Caco-2 (cell line): ENCODE measurements around the gene FOXP4. TPM values are rescaled to one million over a fixed set of nuclear protein-coding genes. Genes with fewer than 3 reads are reported as not detected.

ENCODE experiments used
- BruUV-seq: library from RNA; stranded (reverse); fragments of 400-500 nt; replicated peaks from 2 replicates; lab custom pipeline; 2021; lab: Mats Ljungman, UMichigan
- CTCF ChIA-PET: fragments of 300-600 bp; sonication (Branson Sonifier 250); formaldehyde crosslinking; loops from one replicate; lab custom pipeline; 2022; ENCODE audit warnings: antibody characterized with exemption; lab: Charles Lee
- POLR2A ChIA-PET: fragments of 300-600 bp; sonication (Branson Sonifier 250); formaldehyde crosslinking; loops from one replicate; lab custom pipeline; 2022; ENCODE audit warnings: antibody characterized with exemption; lab: Charles Lee
- DNase-seq, 2 experiments: peaks; one replicate each; pipeline versions ENCODE4 v3.0.0 to v3.0.0-alpha.2; 2020 to 2022
- H3K27me3 ChIP-seq: replicated peaks from 2 replicates; pipeline ENCODE4 v1.6.0; 2011; ENCODE audit warnings: low read length; ENCODE audit not compliant: control insufficient read depth, insufficient read depth
- H3K36me3 ChIP-seq: 2 replicates; pipeline ENCODE4 v1.5.1; 2011; ENCODE audit warnings: low read length; ENCODE audit not compliant: control insufficient read depth, insufficient read depth
- H3K4me1 ChIP-seq: fragments of 250-450 bp; sonication (Bioruptor Pico); 2 replicates; pipeline ENCODE4 v1.5.1; 2020; ENCODE audit warnings: mild to moderate bottlenecking
- H3K4me3 ChIP-seq: 2 replicates; pipeline ENCODE4 v1.5.1; 2011; ENCODE audit warnings: low read depth, mild to moderate bottlenecking, control low read depth, low read length
- H3K9me3 ChIP-seq: fragments of 250-450 bp; sonication (Bioruptor Pico); 2 replicates; pipeline ENCODE4 v1.5.1; 2020; ENCODE audit warnings: mild to moderate bottlenecking, moderate library complexity
- H3K27ac Mint-ChIP-seq: one replicate; pipeline ENCODE4 v1.8.0; 2022; ENCODE audit warnings: mixed read lengths; ENCODE audit not compliant: unreplicated experiment
- H3K27me3 Mint-ChIP-seq: one replicate; pipeline ENCODE4 v1.8.0; 2022; ENCODE audit warnings: mixed read lengths; ENCODE audit not compliant: insufficient read depth, unreplicated experiment
- H3K36me3 Mint-ChIP-seq: one replicate; pipeline ENCODE4 v1.8.0; 2022; ENCODE audit warnings: mild to moderate bottlenecking, mixed read lengths; ENCODE audit not compliant: insufficient read depth, unreplicated experiment
- H3K4me1 Mint-ChIP-seq: one replicate; pipeline ENCODE4 v1.8.0; 2022; ENCODE audit warnings: low read depth, mixed read lengths; ENCODE audit not compliant: unreplicated experiment
- H3K4me3 Mint-ChIP-seq: one replicate; pipeline ENCODE4 v1.8.0; 2022; ENCODE audit warnings: mild to moderate bottlenecking, moderate library complexity, mixed read lengths; ENCODE audit not compliant: unreplicated experiment
- H3K9me3 Mint-ChIP-seq: one replicate; pipeline ENCODE4 v1.8.0; 2022; ENCODE audit warnings: mixed read lengths; ENCODE audit not compliant: unreplicated experiment
- CTCF ChIP-seq, 2 experiments: fragments of 200-600 bp in 1 of 2; IDR thresholded peaks; 1 replicate in 1 of 2; 2 replicates in 1 of 2; pipeline versions ENCODE4 v1.5.1 to v1.8.0; 2011 to 2022; ENCODE audit warnings: antibody characterized with exemption in 1 of 2, control low read depth in 1 of 2, inconsistent platforms in 1 of 2, low read depth in 1 of 2, low read length in 1 of 2, mild to moderate bottlenecking in 1 of 2, moderate library complexity in 1 of 2; ENCODE audit not compliant: insufficient read depth in 1 of 2, severe bottlenecking in 1 of 2, unreplicated experiment in 1 of 2
- intact Hi-C: fragments of 100-400 bp; cut with micrococcal nuclease; formaldehyde crosslinking; loops from one replicate; pipeline ENCODE4 v1.10.0; 2022; ENCODE audit not compliant: unreplicated experiment
- total RNA-seq: library from RNA; stranded (reverse); gene quantifications from 2 replicates; pipeline ENCODE4 v1.2.3, GENCODE V29; 2022

Gene FOXP4
- total RNA-seq, 1 experiment from 2014 or later = 117 TPM

- no peaks in the 10 kb centered on the region for H3K9me3 Mint-ChIP-seq
- no TSS peak for BruUV-seq
- Histone ChIP-seq H3K9me3 (no peaks in the 10 kb centered on the region), H3K27me3 (no peaks in the 10 kb centered on the region), H3K36me3 (no peaks in the 10 kb centered on the region), H3K4me3 (no peak overlapping the region), H3K4me1 (peaks cover 13% of the 10 kb centered on the region)
- no peak for DNase-seq
- H3K27me3 Mint-ChIP-seq = no peaks in the 10 kb centered on the region
- peaks cover 17% of the 10 kb centered on the region for H3K4me1 Mint-ChIP-seq
- no peak for TF ChIP-seq CTCF (IDR thresholded peaks at IDR 0.05; ENCODE audit: insufficient read depth in 1 of 2, low read depth in 1 of 2, low read length in 1 of 2, severe bottlenecking in 1 of 2, unreplicated experiment in 1 of 2)
- CTCF ChIA-PET = no interaction called here
- H3K36me3 Mint-ChIP-seq = peaks cover 4% of the 10 kb centered on the region
- no peak overlapping the region for H3K27ac Mint-ChIP-seq
- POLR2A ChIA-PET = no interaction called here
- intact Hi-C loops = no loop called here
- H3K4me3 Mint-ChIP-seq = no peak overlapping the region
These were observed 100.0 kb downstream of the FOXP4 start for GRCh38 chr6:41646026-41646795.

GRCh38 chr6:41647061-41647511 is 100.9 kb downstream of the FOXP4 start:
- Histone ChIP-seq H3K36me3 (no peaks in the 10 kb centered on the region), H3K4me3 (no peak overlapping the region), H3K27me3 (no peaks in the 10 kb centered on the region), H3K4me1 (peaks cover 13% of the 10 kb centered on the region), H3K9me3 (no peaks in the 10 kb centered on the region)
- TF ChIP-seq CTCF (IDR thresholded peaks at IDR 0.05; ENCODE audit: insufficient read depth in 1 of 2, low read depth in 1 of 2, low read length in 1 of 2, severe bottlenecking in 1 of 2, unreplicated experiment in 1 of 2) = no peak
- intact Hi-C loops = no loop called here
- Mint-ChIP-seq H3K4me3 (no peak overlapping the region), H3K27me3 (no peaks in the 10 kb centered on the region), H3K36me3 (peaks cover 4% of the 10 kb centered on the region), H3K4me1 (peaks cover 22% of the 10 kb centered on the region), H3K9me3 (no peaks in the 10 kb centered on the region), H3K27ac (no peak overlapping the region)
- ChIA-PET POLR2A (no interaction called here), CTCF (interaction anchor here (0.7 kb wide), 1 partner anchor 272 kb away, joined by 5 read pairs; no protein-coding TSS in a partner anchor)
- DNase-seq = peak in 1 of 2 experiments; percentile 19
- BruUV-seq = no TSS peak

GRCh38 chr6:41648070-41648585 is 101.9 kb downstream of the FOXP4 start:
- no peak overlapping the region for H3K4me3 Mint-ChIP-seq
- Histone ChIP-seq H3K4me3 (no peak overlapping the region), H3K4me1 (peaks cover 17% of the 10 kb centered on the region), H3K27me3 (no peaks in the 10 kb centered on the region), H3K36me3 (no peaks in the 10 kb centered on the region), H3K9me3 (no peaks in the 10 kb centered on the region)
- ChIA-PET POLR2A (no interaction called here), CTCF (interaction anchor here (0.7 kb wide), 1 partner anchor 273 kb away, joined by 5 read pairs; no protein-coding TSS in a partner anchor)
- intact Hi-C loops = no loop called here
- TF ChIP-seq CTCF (IDR thresholded peaks at IDR 0.05; ENCODE audit: insufficient read depth in 1 of 2, low read depth in 1 of 2, low read length in 1 of 2, severe bottlenecking in 1 of 2, unreplicated experiment in 1 of 2) = no peak
- peaks cover 26% of the 10 kb centered on the region for H3K4me1 Mint-ChIP-seq
- BruUV-seq = no TSS peak
- H3K36me3 Mint-ChIP-seq = peaks cover 4% of the 10 kb centered on the region
- no peaks in the 10 kb centered on the region for H3K27me3 Mint-ChIP-seq
- no peaks in the 10 kb centered on the region for H3K9me3 Mint-ChIP-seq
- DNase-seq = peak in 1 of 2 experiments; percentile 24
- H3K27ac Mint-ChIP-seq = no peak overlapping the region
